Ammon's horn (tissue), 1 donor: Measurements from ENCODE around the gene IPMK.

ENCODE experiments used
- DNase-seq: peaks from one replicate; pipeline ENCODE4 v3.0.0-alpha.2; 2016; ENCODE audit warnings: low spot score

IPMK gene

GRCh38 chr10:58153751-58154150 lies 113.9 kb downstream of the IPMK start:
- DNase-seq: no peak

DNA sequence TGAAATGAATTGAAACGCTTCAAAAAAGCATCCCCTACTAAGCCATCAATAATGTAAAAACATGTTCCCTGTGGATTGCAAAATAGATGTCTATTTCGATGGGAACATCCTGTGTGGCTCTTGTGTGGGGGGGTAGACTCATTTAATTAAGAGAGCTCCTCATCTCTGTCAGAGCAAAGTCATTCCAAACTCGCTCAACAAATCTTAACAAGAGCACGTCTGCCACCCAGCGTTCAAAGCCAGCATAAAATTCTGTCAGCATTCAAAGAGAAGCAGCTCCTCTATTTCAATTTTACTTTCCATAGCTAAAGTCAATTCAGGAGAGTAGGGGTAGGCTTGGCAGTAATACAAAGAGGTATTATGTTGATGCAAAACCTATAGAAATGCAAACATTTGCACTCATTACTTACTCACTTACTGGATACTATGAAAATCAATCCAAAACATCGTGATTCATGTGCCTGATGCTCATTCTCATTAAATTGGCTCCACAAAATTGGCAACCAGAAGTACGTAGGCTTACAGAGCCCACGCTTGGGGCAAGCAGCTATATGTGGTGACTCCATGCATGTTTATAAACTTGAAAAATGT lies 114.9 kb downstream of the IPMK start:
- peak; percentile 80 for DNase-seq

DNA sequence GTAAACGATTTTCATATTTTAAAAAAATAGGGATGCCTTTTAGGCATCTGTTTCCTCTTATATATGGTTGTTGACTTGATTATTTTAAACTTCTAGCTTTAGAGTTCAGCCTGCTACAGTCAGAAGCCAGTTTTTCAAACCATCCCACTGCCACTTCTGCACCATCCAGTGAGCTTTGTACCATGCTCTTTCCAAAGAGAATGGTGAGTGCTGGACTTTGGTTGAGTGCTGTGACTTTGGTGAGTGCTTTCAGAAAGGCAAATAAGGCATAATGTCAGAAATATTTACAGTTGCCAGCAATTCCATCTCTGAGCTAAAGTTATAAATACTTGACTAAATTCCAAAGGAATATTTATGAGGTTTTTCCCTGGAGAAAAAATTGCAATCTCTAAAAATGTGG lies 117.4 kb downstream of the IPMK start:
- no peak for DNase-seq

DNA sequence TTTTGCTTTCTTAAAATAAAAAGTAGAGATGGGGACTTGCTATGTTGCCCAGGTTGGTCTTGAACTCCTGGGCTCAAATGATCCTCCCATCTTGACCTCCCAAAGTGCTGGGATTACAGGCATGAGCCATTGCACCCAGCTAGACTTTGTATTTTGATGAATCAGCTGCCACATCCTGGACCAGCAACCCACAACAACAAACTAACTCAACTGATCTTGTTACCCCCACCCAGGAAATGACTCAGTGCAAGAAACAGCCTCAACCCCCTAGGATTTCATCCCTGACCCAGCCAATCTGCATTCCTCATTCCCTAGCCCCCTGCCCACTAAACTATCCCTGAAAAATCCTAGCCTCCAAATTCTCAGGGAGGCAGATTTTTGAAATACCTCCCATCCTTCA lies 123.8 kb downstream of the IPMK start:
- no peak for DNase-seq
